ENCODE data around the gene PDE11A. TPM values are rescaled to one million over a fixed set of nuclear protein-coding genes. Genes with fewer than 3 reads are reported as not detected.
"Not testable (repeated sequence)": the region's sequence is repeated elsewhere in the genome, so short reads cannot be mapped to it uniquely, and the experiment has no call there.

The PDE11A gene
- total RNA-seq, 1 donor from 2014 or later, result 25.6 TPM

GRCh38 chr2:178084273-178084672 lies 11.7 kb upstream of the PDE11A start:
- H3K4me1 Mint-ChIP-seq, result no peaks in the 10 kb centered on the region
- H3K27me3 Mint-ChIP-seq (ENCODE audit: low read depth), result no peaks in the 10 kb centered on the region
- H3K9me3 Mint-ChIP-seq, result peaks cover 7% of the 10 kb centered on the region
- no peak overlapping the region for H3K27ac Mint-ChIP-seq
- no peak overlapping the region for H3K4me3 Mint-ChIP-seq
- no peaks in the 10 kb centered on the region for H3K36me3 Mint-ChIP-seq
- no peak for TF ChIP-seq CTCF (IDR thresholded peaks at IDR 0.05; ENCODE audit: unreplicated experiment)
- no peak for DNase-seq (ENCODE audit: low spot score in 2 of 2, unreplicated experiment in 2 of 2)

- H3K4me1 Mint-ChIP-seq, result no peaks in the 10 kb centered on the region
- no peak for DNase-seq (ENCODE audit: low spot score in 2 of 2, unreplicated experiment in 2 of 2)
- TF ChIP-seq CTCF (IDR thresholded peaks at IDR 0.05; ENCODE audit: unreplicated experiment), result no peak
- H3K9me3 Mint-ChIP-seq, result peaks cover 7% of the 10 kb centered on the region
- no peaks in the 10 kb centered on the region for H3K27me3 Mint-ChIP-seq (ENCODE audit: low read depth)
- no peak overlapping the region for H3K27ac Mint-ChIP-seq
- H3K36me3 Mint-ChIP-seq, result no peaks in the 10 kb centered on the region
- no peak overlapping the region for H3K4me3 Mint-ChIP-seq
Observed at GRCh38 chr2:178082408-178083045, 9.9 kb upstream of the PDE11A start.

GRCh38 chr2:178079279-178079678 lies 6.7 kb upstream of the PDE11A start:
- not testable (repeated sequence) for DNase-seq (ENCODE audit: low spot score in 2 of 2, unreplicated experiment in 2 of 2); H3K4me1 Mint-ChIP-seq; H3K9me3 Mint-ChIP-seq; H3K4me3 Mint-ChIP-seq; H3K27ac Mint-ChIP-seq; H3K36me3 Mint-ChIP-seq; H3K27me3 Mint-ChIP-seq (ENCODE audit: low read depth)

GRCh38 chr2:178076130-178076529 lies 3.6 kb upstream of the PDE11A start:
- peaks cover 29% of the 10 kb centered on the region for H3K27me3 Mint-ChIP-seq (ENCODE audit: low read depth)
- H3K9me3 Mint-ChIP-seq, result peaks cover 7% of the 10 kb centered on the region
- DNase-seq (ENCODE audit: low spot score in 2 of 2, unreplicated experiment in 2 of 2), result no peak
- no peaks in the 10 kb centered on the region for H3K36me3 Mint-ChIP-seq
- H3K4me3 Mint-ChIP-seq, result no peak overlapping the region
- TF ChIP-seq CTCF (IDR thresholded peaks at IDR 0.05; ENCODE audit: unreplicated experiment), result no peak
- no peak overlapping the region for H3K27ac Mint-ChIP-seq
- peaks cover 10% of the 10 kb centered on the region for H3K4me1 Mint-ChIP-seq

- TF ChIP-seq CTCF (IDR thresholded peaks at IDR 0.05; ENCODE audit: unreplicated experiment), result no peak
- H3K4me3 Mint-ChIP-seq, result no peak overlapping the region
- no peaks in the 10 kb centered on the region for H3K36me3 Mint-ChIP-seq
- no peak overlapping the region for H3K27ac Mint-ChIP-seq
- peaks cover 12% of the 10 kb centered on the region for H3K4me1 Mint-ChIP-seq
- H3K27me3 Mint-ChIP-seq (ENCODE audit: low read depth), result peaks cover 40% of the 10 kb centered on the region
- H3K9me3 Mint-ChIP-seq, result peaks cover 3% of the 10 kb centered on the region
- DNase-seq (ENCODE audit: low spot score in 2 of 2, unreplicated experiment in 2 of 2), result no peak
Observed at GRCh38 chr2:178075006-178075326, 2.4 kb upstream of the PDE11A start.

GRCh38 chr2:178074123-178075005 lies 1.8 kb upstream of the PDE11A start:
- DNase-seq (ENCODE audit: low spot score in 2 of 2, unreplicated experiment in 2 of 2), result no peak
- Mint-ChIP-seq H3K4me3 (no peak overlapping the region), H3K27ac (no peak overlapping the region), H3K9me3 (no peaks in the 10 kb centered on the region), H3K36me3 (no peaks in the 10 kb centered on the region), H3K4me1 (peaks cover 12% of the 10 kb centered on the region), H3K27me3 (ENCODE audit: low read depth) (peaks cover 44% of the 10 kb centered on the region)
- TF ChIP-seq CTCF (IDR thresholded peaks at IDR 0.05; ENCODE audit: unreplicated experiment), result no peak
